ENCODE data around the gene MRPS21. TPM values are rescaled to one million over a fixed set of nuclear protein-coding genes. Genes with fewer than 3 reads are reported as not detected.

Gene MRPS21
- 31.0 and 33.1 TPM in 2 replicates for total RNA-seq

DNA sequence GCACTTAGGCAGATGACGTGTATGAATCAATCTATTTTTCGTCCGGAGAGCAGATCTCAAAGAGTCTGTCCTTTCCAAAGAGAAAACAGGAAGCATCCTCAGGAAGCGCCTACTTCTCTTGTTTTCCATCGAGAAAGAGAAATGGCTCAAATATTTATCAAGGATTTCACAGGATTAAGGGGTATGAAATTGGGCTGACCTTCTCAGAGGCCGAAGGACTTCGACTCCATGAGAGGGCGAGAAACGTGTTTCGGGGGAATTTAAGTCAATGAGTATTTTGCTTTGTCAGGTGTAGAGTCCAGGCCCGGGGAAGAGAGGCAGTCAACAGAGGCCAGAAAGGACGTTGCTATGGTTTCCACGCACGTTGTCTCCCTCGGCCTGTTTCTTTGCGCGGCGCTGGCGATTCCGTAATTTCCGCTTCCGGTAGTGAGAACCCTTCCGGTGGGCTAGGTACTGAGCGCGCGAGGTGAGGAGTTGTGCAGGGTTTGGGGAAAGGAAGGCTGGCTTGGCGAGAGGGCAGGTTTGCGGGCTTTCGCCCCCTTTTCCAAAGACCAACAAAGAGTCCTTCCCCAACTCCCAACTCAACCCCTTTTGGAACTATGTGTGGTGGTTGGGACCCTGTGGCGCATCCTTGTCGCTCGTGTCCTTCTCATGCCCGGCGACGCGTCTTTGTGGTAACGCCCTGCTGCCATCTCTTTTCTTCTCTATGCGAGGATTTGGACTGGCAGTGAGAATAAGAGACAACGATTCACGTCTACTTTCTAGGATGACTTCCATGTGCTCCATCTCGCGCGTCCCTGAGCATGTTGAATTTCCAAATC lies at the start of gene MRPS21:
TSS of gene MRPS21 (plus strand) at position 429 of the 821 bp plus-strand sequence. CDS start 506 bp downstream, outside the sequence.

GRCh38 chr1:150257624-150258585 lies 35.8 kb upstream of the MRPS21 start, which contains the start of gene CA14:
TSS of gene CA14 (plus strand) at chr1:150257774. CDS start at chr1:150258129, 355 bp downstream.

DNA sequence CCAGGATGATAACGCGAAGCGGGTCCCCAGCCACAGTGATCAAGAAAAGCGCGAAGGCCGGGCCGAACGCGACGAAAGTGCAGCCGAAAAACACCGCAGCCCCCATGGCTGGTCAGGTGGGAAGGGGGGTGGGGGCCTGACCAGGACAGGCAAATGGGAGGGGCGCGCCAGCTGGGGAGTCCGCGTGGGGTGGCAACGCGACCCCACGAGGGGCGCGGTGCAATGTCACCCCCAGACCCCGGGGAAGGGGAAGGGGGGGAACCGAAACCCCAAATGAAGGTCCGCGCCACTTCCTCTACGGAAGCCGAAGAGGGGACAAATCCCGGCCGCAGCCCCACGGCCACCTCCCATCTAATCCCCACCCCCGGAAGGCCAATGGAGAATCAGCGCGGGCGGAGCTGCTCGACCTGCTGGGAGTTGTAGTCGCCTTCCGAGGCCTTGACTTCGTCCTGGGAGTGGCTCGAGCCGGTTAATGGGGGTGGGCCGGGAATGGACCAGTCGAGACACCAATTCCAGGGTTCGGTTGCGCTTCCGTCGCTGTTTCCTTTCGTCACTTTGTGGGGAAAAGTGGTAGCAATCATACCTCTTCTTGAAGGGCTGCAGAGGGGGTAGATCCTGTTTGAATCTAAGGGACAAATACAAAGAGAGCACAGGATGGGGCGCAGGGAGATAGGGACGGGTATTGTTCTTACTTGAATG lies 24.8 kb upstream of the MRPS21 start, which contains the start of gene APH1A:
TSS of gene APH1A (minus strand) at position 312 of the 699 bp plus-strand sequence. CDS start at position 106, 206 bp downstream.

GRCh38 chr1:150281758-150282557 lies 11.7 kb upstream of the MRPS21 start, which contains the start of gene CIART:
TSS of gene CIART (plus strand) at chr1:150282554. CDS start at chr1:150283268, 714 bp downstream.

Other genes with a start within 250 kb of the MRPS21 start
- 24.2 and 28.7 TPM in 2 replicates for gene VPS45, start 226.1 kb upstream of the MRPS21 start, total RNA-seq
- 36.9 and 51.3 TPM in 2 replicates for gene PLEKHO1, start 143.9 kb upstream of the MRPS21 start, total RNA-seq
- 18.6 and 25.7 TPM in 2 replicates for gene ANP32E, start 57.7 kb upstream of the MRPS21 start, total RNA-seq
- gene CA14, start 36.1 kb upstream of the MRPS21 start, total RNA-seq: not detected in 2 replicates
- 175 and 177 TPM in 2 replicates for gene APH1A, start 24.8 kb upstream of the MRPS21 start, total RNA-seq
- gene C1orf54, start 21.1 kb upstream of the MRPS21 start, total RNA-seq: 9.3 and 9.8 TPM in 2 replicates
- 1.8 and 2.6 TPM in 2 replicates for gene CIART, start 11.3 kb upstream of the MRPS21 start, total RNA-seq
- 36.9 and 60.5 TPM in 2 replicates for gene PRPF3, start 27.7 kb downstream of the MRPS21 start, total RNA-seq
- gene RPRD2, start 70.3 kb downstream of the MRPS21 start, total RNA-seq: 14.7 and 15.0 TPM in 2 replicates
- 10.4 and 14.4 TPM in 2 replicates for gene TARS2, start 193.6 kb downstream of the MRPS21 start, total RNA-seq
- gene ECM1, start 214.2 kb downstream of the MRPS21 start, total RNA-seq: 0.65 and 1.1 TPM in 2 replicates
- gene FALEC, start 221.9 kb downstream of the MRPS21 start, total RNA-seq: not detected in 2 replicates